NCI-H2107 treated with DMSO at 0.1 percent for 48 hours (cell line): Measurements from ENCODE around the gene RAB19.
"Not testable (repeated sequence)": the region's sequence is repeated elsewhere in the genome, so short reads cannot be mapped to it uniquely, and the experiment has no call there.

Experiments
- DNase-seq: peaks from one replicate; lab custom pipeline; 2025; ENCODE audit not compliant: unreplicated experiment; lab: John Stamatoyannopoulos, UW

The RAB19 gene

DNA sequence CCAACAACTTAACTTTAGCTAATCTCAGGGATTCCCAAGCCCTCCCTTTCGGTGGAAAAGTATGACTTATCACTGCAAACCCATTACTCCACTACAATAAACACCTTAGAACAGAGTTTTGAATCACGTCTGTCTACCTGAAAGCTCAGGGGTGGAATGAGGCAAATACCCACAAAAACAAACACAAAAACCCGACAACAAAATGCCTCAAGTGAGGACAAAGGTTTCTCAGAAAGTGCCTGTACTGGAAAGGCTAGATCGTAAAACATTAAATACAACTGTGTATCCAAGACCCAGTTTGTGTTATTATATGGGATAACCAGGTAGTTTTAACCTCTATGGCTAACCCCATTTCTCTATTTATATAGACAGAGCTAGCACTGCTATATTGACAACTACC lies 49.4 kb downstream of the RAB19 start:
- DNase-seq: no peak

DNA sequence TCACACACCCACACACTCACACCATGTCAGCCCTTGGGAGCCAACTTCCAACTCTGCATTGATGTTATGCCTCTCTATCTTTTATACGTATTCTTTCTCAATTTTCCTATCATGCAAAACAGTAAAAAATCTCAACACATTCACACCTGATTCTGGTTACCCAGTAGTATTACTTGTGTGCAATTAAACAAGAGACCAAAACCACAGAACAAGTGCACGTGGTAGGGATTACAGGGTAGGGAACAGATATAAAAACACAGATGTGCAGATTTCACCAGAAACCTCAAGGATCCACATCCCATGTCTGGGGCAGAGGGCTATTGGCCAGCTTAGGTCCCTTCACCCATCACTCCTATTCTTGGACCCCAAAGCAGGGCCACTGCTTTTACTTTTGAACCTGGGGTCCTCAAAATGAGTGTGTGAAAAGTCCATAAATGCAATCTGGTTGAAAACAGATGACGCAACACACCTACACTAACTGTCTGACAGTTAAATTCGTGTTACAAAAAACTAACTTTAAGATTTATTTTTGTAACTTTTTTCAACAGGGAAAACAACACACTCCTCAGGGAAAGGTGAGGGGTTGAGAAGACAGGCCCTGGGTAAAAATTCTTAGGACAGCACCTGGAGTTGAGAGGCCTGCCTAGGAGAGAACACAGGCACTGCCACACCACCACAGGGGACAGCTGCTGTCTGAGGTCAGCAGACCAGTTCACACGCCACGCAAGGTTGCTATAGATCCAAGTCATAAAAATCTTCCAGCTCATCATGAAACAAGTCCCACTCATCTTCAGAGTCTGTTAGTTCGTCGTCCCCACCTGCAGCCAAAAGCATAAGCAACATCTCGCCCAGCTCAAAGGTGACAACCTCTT lies 50.2 kb downstream of the RAB19 start:
- not testable (repeated sequence) for DNase-seq

DNA sequence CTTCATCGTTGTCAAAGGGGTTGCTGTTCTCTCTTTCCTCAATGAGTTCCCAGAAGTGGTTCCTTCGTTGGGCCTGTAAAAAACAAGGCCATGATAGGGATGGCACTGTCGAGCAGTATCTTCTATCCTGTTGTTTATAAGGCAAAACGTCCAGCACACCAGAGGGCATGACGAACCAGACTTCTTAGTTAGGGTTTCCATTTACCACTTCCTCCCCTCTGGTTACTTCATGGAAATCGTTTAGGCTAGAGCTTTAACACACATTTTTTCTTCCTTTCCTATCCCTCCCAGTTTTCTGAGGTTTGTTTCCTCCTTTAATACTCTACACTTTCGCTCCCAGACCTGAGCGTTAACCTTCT lies 50.8 kb downstream of the RAB19 start:
- DNase-seq: no peak

DNA sequence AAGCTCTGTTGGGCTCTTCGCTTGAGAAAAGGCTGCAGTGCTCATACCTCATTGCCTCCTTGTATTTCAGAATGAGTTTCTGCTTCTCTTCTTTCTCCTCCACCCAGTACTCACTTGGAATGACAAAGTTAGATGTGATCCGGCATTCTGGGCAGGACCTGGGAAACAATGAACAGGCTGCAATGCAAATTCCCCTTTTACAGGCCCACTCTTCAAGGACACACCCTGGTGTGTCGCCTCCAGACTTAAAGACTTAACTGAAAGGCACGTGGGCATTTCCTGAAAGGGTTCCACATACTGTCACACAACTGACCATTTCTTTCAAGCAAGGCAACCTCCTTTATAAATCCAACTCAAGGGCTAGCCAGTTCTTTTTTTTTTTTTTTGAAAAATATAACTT lies 51.9 kb downstream of the RAB19 start:
- DNase-seq: no peak

DNA sequence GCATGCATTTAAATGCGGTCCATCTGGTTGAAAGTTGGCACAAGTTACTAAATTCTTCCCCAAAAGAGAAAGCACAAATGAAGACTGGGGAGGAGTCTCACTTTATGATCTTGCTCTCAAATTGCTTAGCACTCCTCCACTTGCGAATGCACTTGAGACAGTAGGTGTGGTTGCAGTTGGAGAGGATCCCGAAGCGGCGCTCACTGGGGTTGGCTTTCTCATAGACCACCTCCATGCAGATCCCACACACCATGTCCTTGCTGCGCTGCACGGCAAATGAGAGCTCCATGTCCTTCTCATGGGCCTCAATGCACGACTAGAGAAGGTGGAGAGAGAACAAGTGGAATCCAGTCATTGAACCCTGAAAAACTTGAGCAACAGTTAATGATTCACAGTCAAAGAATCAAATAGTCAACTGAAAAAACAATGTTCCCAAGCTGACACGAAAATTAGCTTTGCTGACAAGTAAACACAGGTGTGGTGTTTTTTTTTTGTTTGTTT lies 52.7 kb downstream of the RAB19 start:
- no peak for DNase-seq

DNA sequence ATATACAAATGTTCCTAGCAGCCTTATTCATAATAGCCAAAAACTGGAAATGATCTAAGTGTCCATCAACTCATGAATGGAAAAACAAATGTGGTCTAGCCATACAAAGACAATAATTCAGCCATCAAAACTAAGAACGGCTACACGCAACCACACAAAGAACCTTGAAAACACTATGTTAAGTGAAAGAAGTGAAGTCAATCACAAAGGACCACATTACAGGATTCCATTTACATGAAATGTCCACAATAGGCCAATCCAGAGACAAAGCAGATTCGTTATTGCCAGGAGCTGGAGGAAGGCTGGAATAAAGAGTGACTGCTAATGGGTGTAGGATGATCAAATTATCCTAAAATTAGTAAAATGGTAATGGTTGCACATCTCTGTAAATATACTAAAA lies 54.3 kb downstream of the RAB19 start:
- DNase-seq: no peak

DNA sequence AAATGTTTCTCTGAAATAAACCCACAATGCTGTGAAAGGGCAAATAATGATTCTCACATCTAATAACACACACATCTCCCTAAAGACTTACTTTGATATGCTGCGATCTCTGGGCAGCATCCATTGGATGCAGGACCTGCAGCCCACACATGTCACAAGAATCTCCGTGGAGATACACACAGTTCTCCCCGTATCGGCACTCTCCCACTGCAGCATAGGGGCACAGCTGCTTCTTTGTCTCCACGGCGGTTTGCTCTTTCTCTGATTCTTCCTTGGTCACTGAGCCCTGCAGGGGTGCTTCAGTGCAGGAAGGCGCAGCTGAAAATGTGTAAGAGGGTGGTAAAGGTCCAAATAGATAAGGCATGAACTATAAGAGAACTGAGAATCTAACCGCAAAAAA lies 55.1 kb downstream of the RAB19 start:
- no peak for DNase-seq

DNA sequence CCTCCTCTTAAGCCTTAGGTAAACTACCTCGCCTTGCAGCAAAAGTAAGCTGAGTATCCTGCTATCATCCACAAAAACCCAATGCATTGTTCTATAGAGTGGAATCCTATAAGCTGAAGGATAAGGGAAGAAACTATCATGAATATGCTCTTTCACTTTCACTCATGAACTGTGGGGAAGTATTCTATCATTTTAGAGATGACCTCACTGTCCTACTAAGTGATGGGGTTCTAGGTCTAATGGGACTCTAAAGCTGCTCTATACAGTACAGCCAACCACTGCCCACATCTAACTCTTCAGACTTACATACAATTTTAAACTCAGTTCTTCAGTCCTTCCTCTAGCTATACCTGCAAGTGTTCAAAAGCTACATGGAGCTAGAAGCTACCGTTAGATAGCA lies 59.3 kb downstream of the RAB19 start:
- DNase-seq: no peak

DNA sequence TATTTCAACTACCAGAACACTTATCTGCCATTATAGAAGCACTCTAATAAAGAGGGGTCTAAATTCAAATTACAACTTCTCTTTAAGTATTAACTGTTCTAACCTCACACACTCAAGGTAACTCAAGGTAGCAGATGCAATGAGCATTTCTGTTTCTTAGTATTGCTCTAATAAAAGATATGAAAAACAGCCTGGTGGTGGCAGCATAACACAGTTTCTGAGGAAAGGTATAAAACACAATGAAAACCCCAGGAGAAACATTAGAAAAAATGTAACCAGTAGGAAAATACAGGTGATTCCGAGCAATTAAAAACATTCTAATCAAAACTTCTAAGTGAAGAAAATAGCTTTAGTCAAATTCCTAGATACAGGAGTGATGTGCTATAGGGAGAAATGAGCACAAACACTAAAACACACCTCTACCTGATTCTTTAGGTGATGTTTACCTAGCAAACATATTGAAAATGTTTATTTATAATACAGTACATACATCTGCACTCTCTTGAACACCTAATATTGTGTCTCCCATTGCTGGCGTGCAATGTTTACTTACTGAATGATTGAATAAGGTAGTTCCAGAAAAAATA lies 72.0 kb downstream of the RAB19 start:
- peak; percentile 82 for DNase-seq

DNA sequence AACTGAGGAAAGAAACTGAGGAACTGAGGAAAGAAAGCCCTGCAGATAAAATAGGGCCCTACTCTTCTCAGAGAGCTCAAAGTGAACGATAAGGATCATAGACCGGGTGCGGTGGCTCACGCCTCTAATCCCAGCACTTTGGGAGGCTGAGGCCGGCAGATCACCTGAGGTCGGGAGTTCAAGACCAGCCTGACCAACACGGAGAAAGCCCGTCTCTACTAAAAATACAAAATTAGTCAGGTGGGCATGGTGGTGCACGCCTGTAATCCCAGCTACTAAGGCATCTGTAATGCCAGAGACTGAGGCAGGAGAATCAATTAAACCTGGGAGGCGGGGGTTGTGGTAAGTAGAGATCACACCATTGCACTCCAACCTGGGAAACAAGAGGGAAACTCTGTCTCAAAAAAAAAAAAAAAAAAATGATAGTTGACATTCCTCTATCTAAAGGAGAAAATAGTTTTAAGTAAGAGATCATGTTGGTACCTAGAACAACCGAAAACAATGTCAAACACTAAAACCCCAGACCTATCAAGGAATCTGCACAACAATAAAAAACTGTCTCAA lies 72.9 kb downstream of the RAB19 start:
- DNase-seq: no peak
